Mesodermal cell (in vitro differentiated cells): ENCODE data around the gene USF3.

Experiments
- H3K27ac ChIP-seq: 2 replicates; pipeline ENCODE4 v1.7.0; 2013; ENCODE audit warnings: mild to moderate bottlenecking, low read depth, low read length, moderate library complexity; ENCODE audit not compliant: severe bottlenecking
- H3K36me3 ChIP-seq: 2 replicates; pipeline ENCODE4 v1.7.1; 2013; ENCODE audit warnings: mild to moderate bottlenecking, low read length, moderate library complexity; ENCODE audit not compliant: control insufficient read depth, insufficient read depth
- H3K4me1 ChIP-seq: one replicate; pipeline ENCODE4 v1.7.1; 2013; ENCODE audit warnings: mild to moderate bottlenecking, low read length; ENCODE audit not compliant: insufficient read depth, control insufficient read depth, poor library complexity, severe bottlenecking
- H3K4me3 ChIP-seq: 2 replicates; pipeline ENCODE4 v1.7.0; 2013; ENCODE audit warnings: low read length, control low read depth, mild to moderate bottlenecking; ENCODE audit not compliant: insufficient read depth, poor library complexity, severe bottlenecking; ENCODE audit errors: extremely low read depth
- H3K9me3 ChIP-seq: 2 replicates; pipeline ENCODE4 v1.7.1; 2013; ENCODE audit warnings: mild to moderate bottlenecking, low read length, moderate library complexity; ENCODE audit not compliant: control insufficient read depth
- WGBS, 2 experiments: methylation state at CpG; one replicate each; pipeline ENCODE4 v1.1.5; 2013; ENCODE audit warnings: missing lambda C conversion rate in 2 of 2; ENCODE audit not compliant: insufficient coverage in 2 of 2; 5-methylcytosine and 5-hydroxymethylcytosine counted together

USF3 gene

DNA sequence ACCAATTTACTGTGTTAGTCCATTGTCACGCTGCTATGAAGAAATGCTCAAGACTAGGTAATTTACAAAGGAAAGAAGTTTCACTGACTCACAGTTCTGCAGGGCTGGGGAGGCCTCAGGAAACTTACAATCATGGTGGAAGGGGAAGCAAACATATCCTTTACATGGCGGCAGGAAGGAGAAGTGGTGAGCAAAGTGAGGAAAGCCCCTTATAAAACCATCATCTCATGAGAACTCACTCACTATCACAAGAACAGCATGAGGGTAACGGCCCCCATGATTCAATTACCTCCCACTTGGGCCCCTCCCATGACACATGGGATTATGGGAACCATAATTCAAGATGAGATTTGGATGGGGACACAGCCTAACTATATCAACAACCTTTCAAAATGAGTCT, 20.2 kb downstream of the USF3 start:
- H3K36me3 ChIP-seq, result peaks cover 7% of the 10 kb centered on the region
- no peak overlapping the region for H3K27ac ChIP-seq
- no peaks in the 10 kb centered on the region for H3K9me3 ChIP-seq
- H3K4me1 ChIP-seq, result no peaks in the 10 kb centered on the region
- 83% methylated on average over 1 of the region's 3 CpGs; no CpG with 5 or more reads in 1 of the 2 experiments for WGBS, 2 experiments
- no peak overlapping the region for H3K4me3 ChIP-seq

- WGBS, 2 experiments, result 87 to 94% methylated on average over 3 to 4 of the region's 4 CpGs
- H3K36me3 ChIP-seq, result peaks cover 14% of the 10 kb centered on the region
Measured at GRCh38 chr3:113673593-113673992, 22.8 kb downstream of the USF3 start.

DNA sequence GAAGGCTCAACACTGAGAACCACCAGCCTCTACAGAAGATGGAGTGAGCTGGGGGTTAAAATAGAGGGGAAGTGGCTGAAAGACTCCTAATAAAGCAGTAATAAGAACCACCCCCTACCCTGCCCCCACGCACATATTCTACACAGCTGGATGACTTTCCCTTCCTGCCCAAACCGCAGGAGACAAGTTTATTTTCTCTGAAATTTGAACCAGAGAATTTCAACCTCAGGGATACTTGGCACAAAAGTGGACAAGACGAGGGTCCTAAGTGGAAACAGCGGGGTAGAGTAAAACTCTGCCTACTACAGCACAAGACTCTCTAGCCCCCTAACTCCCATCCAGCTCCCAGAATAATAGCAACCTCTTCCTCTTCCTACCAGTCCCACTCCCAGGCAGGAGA, 28.4 kb downstream of the USF3 start:
- Histone ChIP-seq H3K4me3 (no peak overlapping the region), H3K27ac (no peak overlapping the region), H3K9me3 (no peaks in the 10 kb centered on the region), H3K4me1 (no peaks in the 10 kb centered on the region), H3K36me3 (peaks cover 7% of the 10 kb centered on the region)
- WGBS, 2 experiments, result 51 to 65% methylated on average over 2 to 3 of the region's 4 CpGs

More at GRCh38 chr3:113673593-113673992, 22.8 kb downstream of the USF3 start:
- Histone ChIP-seq H3K4me3 (no peak overlapping the region), H3K27ac (no peak overlapping the region), H3K9me3 (no peaks in the 10 kb centered on the region), H3K4me1 (no peaks in the 10 kb centered on the region)

GRCh38 chr3:113664523-113665094, 31.8 kb downstream of the USF3 start:
- Histone ChIP-seq H3K27ac (no peak overlapping the region), H3K9me3 (no peaks in the 10 kb centered on the region), H3K4me1 (no peaks in the 10 kb centered on the region), H3K4me3 (no peak overlapping the region), H3K36me3 (peaks cover 16% of the 10 kb centered on the region)

GRCh38 chr3:113663761-113664160, 32.7 kb downstream of the USF3 start:
- Histone ChIP-seq H3K9me3 (no peaks in the 10 kb centered on the region), H3K4me3 (no peak overlapping the region), H3K4me1 (no peaks in the 10 kb centered on the region), H3K27ac (no peak overlapping the region), H3K36me3 (peaks cover 23% of the 10 kb centered on the region)
- WGBS, 2 experiments, result 100% methylated on average over 1 of the region's 1 CpG; no CpG with 5 or more reads in 1 of the 2 experiments

DNA sequence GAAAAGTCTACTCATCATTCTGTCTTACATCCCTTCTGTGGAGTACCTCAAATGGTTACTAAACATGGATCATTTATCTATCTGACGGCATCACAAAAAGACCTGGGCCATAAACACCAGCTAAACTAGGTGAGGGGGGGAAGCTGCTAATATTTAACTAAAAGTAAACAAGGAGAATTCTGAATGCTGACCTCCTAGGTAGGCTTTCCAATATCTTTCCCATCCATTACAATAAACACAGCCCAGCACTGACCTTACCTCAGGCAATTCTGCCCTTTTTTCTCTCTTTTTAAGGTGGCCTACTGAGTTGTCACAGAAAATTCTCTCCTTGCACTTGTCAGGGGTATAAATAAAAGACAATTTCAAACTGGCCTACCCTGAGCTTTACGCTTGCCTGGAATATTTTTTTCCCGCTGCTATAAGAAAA, 33.1 kb downstream of the USF3 start:
- no peak overlapping the region for H3K27ac ChIP-seq
- H3K4me1 ChIP-seq, result no peaks in the 10 kb centered on the region
- whole genome bisulfite sequencing, 2 experiments, result 93% methylated on average over 2 of the region's 3 CpGs; no CpG with 5 or more reads in 1 of the 2 experiments
- peaks cover 27% of the 10 kb centered on the region for H3K36me3 ChIP-seq
- H3K4me3 ChIP-seq, result no peak overlapping the region
- no peaks in the 10 kb centered on the region for H3K9me3 ChIP-seq

DNA sequence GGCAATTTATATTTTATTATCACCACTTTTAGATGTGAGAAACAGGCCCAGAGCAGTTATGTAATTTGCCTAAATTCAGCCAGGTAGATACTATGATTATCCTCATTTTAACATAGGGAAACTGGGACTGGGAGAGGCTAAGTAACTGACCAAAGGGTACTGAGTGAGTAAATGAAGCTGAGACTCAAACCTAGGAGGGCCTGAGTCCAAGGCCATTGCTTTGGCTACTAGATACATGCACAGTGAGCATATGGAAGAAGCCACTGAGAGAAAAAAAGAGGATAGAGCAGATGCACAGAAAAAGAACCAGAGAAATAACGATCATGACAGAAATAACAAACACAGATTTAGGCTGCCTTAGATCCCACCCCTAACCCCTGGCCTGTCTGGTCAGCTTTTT, 33.6 kb downstream of the USF3 start:
- H3K4me3 ChIP-seq, result no peak overlapping the region
- no peak overlapping the region for H3K27ac ChIP-seq
- H3K4me1 ChIP-seq, result no peaks in the 10 kb centered on the region
- peaks cover 31% of the 10 kb centered on the region for H3K36me3 ChIP-seq
- H3K9me3 ChIP-seq, result no peaks in the 10 kb centered on the region
- 88 to 100% methylated on average over 1 of the region's 1 CpG for WGBS, 2 experiments

- Histone ChIP-seq H3K4me3 (no peak overlapping the region), H3K36me3 (peaks cover 37% of the 10 kb centered on the region), H3K27ac (no peak overlapping the region), H3K9me3 (no peaks in the 10 kb centered on the region), H3K4me1 (no peaks in the 10 kb centered on the region)
- 90 to 100% methylated on average over 3 to 4 of the region's 4 CpGs for WGBS, 2 experiments
Measured at GRCh38 chr3:113660896-113661295, 35.5 kb downstream of the USF3 start.

DNA sequence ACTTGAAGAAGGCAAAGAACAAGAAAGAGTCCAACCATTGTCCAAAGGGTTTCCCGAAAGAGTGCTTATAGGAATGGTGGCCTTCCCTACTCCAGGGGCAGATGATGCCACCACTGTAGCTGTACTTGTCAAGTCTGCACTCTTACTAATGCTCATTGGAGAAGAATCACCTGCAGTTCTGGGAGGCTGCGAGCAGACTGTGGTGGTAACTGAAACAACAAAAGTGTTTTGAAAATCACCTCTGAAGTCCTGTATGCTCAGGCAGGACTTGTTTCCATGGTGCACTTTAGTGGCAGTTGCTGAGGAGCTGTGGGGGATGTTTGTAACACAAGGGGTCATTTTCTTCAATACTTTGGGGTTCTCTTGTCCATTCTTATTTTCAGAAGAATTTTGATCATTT, 36.0 kb downstream of the USF3 start:
- Histone ChIP-seq H3K27ac (no peak overlapping the region), H3K4me3 (no peak overlapping the region), H3K4me1 (no peaks in the 10 kb centered on the region), H3K36me3 (peaks cover 37% of the 10 kb centered on the region), H3K9me3 (no peaks in the 10 kb centered on the region)
- 95 to 97% methylated on average over 2 of the region's 2 CpGs for WGBS, 2 experiments

DNA sequence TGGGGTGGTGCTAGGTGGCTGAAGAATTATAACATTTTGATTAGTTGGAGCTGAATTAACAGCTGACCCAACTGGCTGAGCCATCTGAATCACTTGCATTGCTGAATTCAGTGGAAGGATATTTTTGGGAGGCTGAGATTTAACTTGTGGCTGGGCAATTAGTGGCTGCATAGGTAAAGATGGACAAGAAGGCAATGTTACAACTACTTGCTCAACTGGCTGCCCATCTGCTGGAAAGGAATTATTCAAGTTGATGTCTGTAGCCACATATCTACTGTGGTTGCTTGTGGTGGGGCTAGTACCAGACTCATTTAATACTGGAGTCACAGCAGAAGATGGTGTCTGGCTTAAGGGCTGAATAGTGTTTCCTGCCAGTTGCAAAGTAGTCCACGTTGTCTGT, 36.4 kb downstream of the USF3 start:
- H3K27ac ChIP-seq, result no peak overlapping the region
- H3K4me1 ChIP-seq, result no peaks in the 10 kb centered on the region
- H3K36me3 ChIP-seq, result peaks cover 37% of the 10 kb centered on the region
- WGBS, 2 experiments, result 100% methylated on average over 1 of the region's 1 CpG
- H3K4me3 ChIP-seq, result no peak overlapping the region
- H3K9me3 ChIP-seq, result no peaks in the 10 kb centered on the region

- peaks cover 37% of the 10 kb centered on the region for H3K36me3 ChIP-seq
- no peaks in the 10 kb centered on the region for H3K9me3 ChIP-seq
- H3K4me1 ChIP-seq, result no peaks in the 10 kb centered on the region
- no peak overlapping the region for H3K4me3 ChIP-seq
- WGBS, 2 experiments, result 80 to 100% methylated on average over 1 of the region's 1 CpG
- H3K27ac ChIP-seq, result no peak overlapping the region
Measured at GRCh38 chr3:113659101-113659541, 37.3 kb downstream of the USF3 start.
